Activated effector memory CD4-positive, alpha-beta T cell treated with Interleukin-2 at 50 U/mL for 16 hours (primary cell): Measurements from ENCODE around the gene TRIM47.

Experiments used
- DNase-seq: peaks from one replicate; pipeline ENCODE4 v3.0.0-alpha.2; 2020

The TRIM47 gene

GRCh38 chr17:75908201-75908600 lies 29.8 kb upstream of the TRIM47 start:
- DNase-seq = no peak

- DNase-seq = no peak
Observed at GRCh38 chr17:75906143-75906884, 27.9 kb upstream of the TRIM47 start.

- peak; percentile 94 for DNase-seq
Observed at GRCh38 chr17:75904749-75905521, 26.6 kb upstream of the TRIM47 start, which contains the start of gene MRPL38. TSS of gene MRPL38 (minus strand) at chr17:75904884. CDS start at chr17:75904875, 9 bp downstream.

GRCh38 chr17:75902406-75902805 lies 24.0 kb upstream of the TRIM47 start:
- no peak for DNase-seq

GRCh38 chr17:75901727-75902126 lies 23.3 kb upstream of the TRIM47 start:
- no peak for DNase-seq

GRCh38 chr17:75900691-75901533 lies 22.5 kb upstream of the TRIM47 start:
- DNase-seq = no peak

- DNase-seq = no peak
Observed at GRCh38 chr17:75899767-75900468, 21.5 kb upstream of the TRIM47 start.

GRCh38 chr17:75899353-75899752 lies 21.0 kb upstream of the TRIM47 start:
- no peak for DNase-seq

- DNase-seq = no peak
Observed at GRCh38 chr17:75898791-75899190, 20.4 kb upstream of the TRIM47 start.

GRCh38 chr17:75898065-75898464 lies 19.7 kb upstream of the TRIM47 start:
- no peak for DNase-seq

GRCh38 chr17:75897160-75898019 lies 19.0 kb upstream of the TRIM47 start:
- no peak for DNase-seq

GRCh38 chr17:75896415-75897159 lies 18.2 kb upstream of the TRIM47 start, which contains the start of gene TRIM65:
TSS of gene TRIM65 (minus strand) at chr17:75896951. CDS start at chr17:75896937, 14 bp downstream.
- peak; percentile 72 for DNase-seq

- DNase-seq = no peak
Observed at GRCh38 chr17:75895370-75896155, 17.2 kb upstream of the TRIM47 start.

GRCh38 chr17:75894049-75894733 lies 15.8 kb upstream of the TRIM47 start:
- no peak for DNase-seq

GRCh38 chr17:75893305-75894048 lies 15.1 kb upstream of the TRIM47 start:
- DNase-seq = no peak

GRCh38 chr17:75892556-75893224 lies 14.3 kb upstream of the TRIM47 start:
- DNase-seq = no peak

- no peak for DNase-seq
Observed at GRCh38 chr17:75891605-75892555, 13.5 kb upstream of the TRIM47 start.
